B cell (primary cell): ENCODE data around the gene C1QTNF6. TPM values are rescaled to one million over a fixed set of nuclear protein-coding genes. Genes with fewer than 3 reads are reported as not detected.

ENCODE experiments used
- ATAC-seq: fragments of 200-7000 bp; cut with Tn5 transposase; one replicate; pipeline ENCODE4 v1.10.0; 2021; ENCODE audit warnings: low read depth, mild to moderate bottlenecking, moderate number of reproducible peaks, moderate library complexity
- CTCF ChIA-PET: fragments of 350-600 bp; sonication (Branson Sonifier 250); formaldehyde crosslinking; loops from one replicate; lab custom pipeline; 2021; ENCODE audit warnings: antibody characterized with exemption, inconsistent platforms; lab: Charles Lee
- POLR2A ChIA-PET: fragments of 350-600 bp; sonication (Branson Sonifier 250); formaldehyde crosslinking; loops from one replicate; lab custom pipeline; 2021; ENCODE audit warnings: antibody characterized with exemption; lab: Charles Lee
- DNase-seq: peaks from one replicate; pipeline ENCODE4 v3.0.0; 2013
- H2AFZ ChIP-seq: 2 replicates; pipeline ENCODE4 v1.6.1; 2012; ENCODE audit warnings: mild to moderate bottlenecking, low read depth, low read length; ENCODE audit not compliant: insufficient read depth, poor library complexity, severe bottlenecking
- H3K27ac ChIP-seq, 2 donors: 1 replicate in 1 of 2; 2 replicates in 1 of 2; pipeline ENCODE4 v1.5.1; 2012 to 2013; ENCODE audit warnings: low read length in 2 of 2, mild to moderate bottlenecking in 2 of 2, moderate library complexity in 1 of 2
- H3K27me3 ChIP-seq, 4 experiments: fragments of 200-600 bp in 1 of 4; sonication (generic) in 1 of 4; replicated peaks in 1 of 4; 1 replicate in 2 of 4; 2 replicates in 2 of 4; pipeline versions ENCODE4 v1.6.1 to v1.7.0; 2013 to 2016; ENCODE audit warnings: low read length in 3 of 4, mild to moderate bottlenecking in 2 of 4, mixed read lengths in 1 of 4, moderate library complexity in 1 of 4; ENCODE audit not compliant: insufficient read depth in 4 of 4, control insufficient read depth in 3 of 4; ENCODE audit errors: control extremely low read depth in 1 of 4
- H3K36me3 ChIP-seq, 2 experiments: replicated peaks in 1 of 2; 1 replicate in 1 of 2; 2 replicates in 1 of 2; pipeline versions ENCODE4 v1.6.1 to v1.7.1; 2013; ENCODE audit warnings: low read length in 1 of 2; ENCODE audit not compliant: insufficient read depth in 2 of 2, control insufficient read depth in 1 of 2; ENCODE audit errors: control extremely low read depth in 1 of 2, extremely low read depth in 1 of 2
- H3K4me1 ChIP-seq, 2 donors: fragments of 200-600 bp in 1 of 2; sonication (generic) in 1 of 2; 1 replicate in 1 of 2; 2 replicates in 1 of 2; pipeline versions ENCODE4 v1.5.1 to v1.6.1; 2013 to 2017; ENCODE audit warnings: low read length in 2 of 2; ENCODE audit not compliant: control insufficient read depth in 2 of 2, insufficient read depth in 2 of 2
- H3K4me2 ChIP-seq: replicated peaks from 2 replicates; pipeline ENCODE3; 2012; ENCODE audit warnings: mild to moderate bottlenecking, low read depth, low read length; ENCODE audit not compliant: poor library complexity, severe bottlenecking
- H3K4me3 ChIP-seq, 5 experiments: fragments of 200-600 bp in 1 of 5; sonication (generic) in 1 of 5; 1 replicate in 3 of 5; 2 replicates in 2 of 5; pipeline versions ENCODE4 v1.5.1 to v1.7.0; 2011 to 2016; ENCODE audit warnings: low read length in 4 of 5, mild to moderate bottlenecking in 4 of 5, low read depth in 2 of 5, control low read depth in 1 of 5, moderate library complexity in 1 of 5; ENCODE audit not compliant: insufficient read depth in 1 of 5; ENCODE audit errors: control extremely low read depth in 1 of 5, extremely low read depth in 1 of 5
- H3K79me2 ChIP-seq: fragments of 200-600 bp; sonication (generic); one replicate; pipeline ENCODE4 v1.6.0; 2016; ENCODE audit warnings: low read length; ENCODE audit not compliant: control insufficient read depth, insufficient read depth
- H3K9ac ChIP-seq: fragments of 200-600 bp; sonication (generic); 2 replicates; pipeline ENCODE4 v1.6.1; 2017; ENCODE audit warnings: mild to moderate bottlenecking, low read length, moderate library complexity
- H3K9me3 ChIP-seq, 3 donors: one replicate each; pipeline versions ENCODE4 v1.6.1 to v1.7.1; 2013; ENCODE audit warnings: low read length in 2 of 3; ENCODE audit not compliant: control insufficient read depth in 2 of 3, insufficient read depth in 1 of 3; ENCODE audit errors: control extremely low read depth in 1 of 3
- H4K20me1 ChIP-seq: 2 replicates; pipeline ENCODE4 v1.6.0; 2012; ENCODE audit warnings: mild to moderate bottlenecking, low read length; ENCODE audit not compliant: insufficient read depth, control insufficient read depth, poor library complexity, severe bottlenecking
- H3K27ac Mint-ChIP-seq: one replicate; pipeline ENCODE4 v1.8.0; 2021; ENCODE audit warnings: mixed read lengths
- H3K27me3 Mint-ChIP-seq: one replicate; pipeline ENCODE4 v1.8.0; 2021; ENCODE audit warnings: mixed read lengths
- H3K4me1 Mint-ChIP-seq: one replicate; pipeline ENCODE4 v1.8.0; 2021; ENCODE audit warnings: mixed read lengths
- H3K4me3 Mint-ChIP-seq: one replicate; pipeline ENCODE4 v1.8.0; 2021; ENCODE audit warnings: mixed read lengths
- H3K9me3 Mint-ChIP-seq: one replicate; pipeline ENCODE4 v1.8.0; 2022; ENCODE audit warnings: mixed read lengths; ENCODE audit not compliant: insufficient read depth
- CTCF ChIP-seq: fragments of 200-600 bp; IDR thresholded peaks from one replicate; pipeline ENCODE4 v1.8.0; 2022; ENCODE audit warnings: antibody characterized with exemption, mild to moderate bottlenecking
- EZH2 ChIP-seq: IDR thresholded peaks from 2 replicates; pipeline ENCODE4 v1.6.1; 2012; ENCODE audit warnings: borderline replicate concordance, low read depth, mild to moderate bottlenecking, moderate library complexity, low read length; ENCODE audit not compliant: insufficient read depth, poor library complexity, severe bottlenecking
- WGBS: methylation state at CpG from one replicate; pipeline ENCODE4 v1.1.5; 2013; ENCODE audit warnings: missing lambda C conversion rate; ENCODE audit not compliant: insufficient coverage; 5-methylcytosine and 5-hydroxymethylcytosine counted together
- intact Hi-C: fragments of 100-400 bp; cut with micrococcal nuclease; formaldehyde crosslinking; loops from one replicate; pipeline ENCODE4 v1.10.0; 2022
- polyA plus RNA-seq: library from polyadenylated mRNA; depleted of rRNA; stranded (reverse); fragments of >200 nt; gene quantifications from 2 replicates; pipeline ENCODE4 v1.2.3, GENCODE V29; 2012
- total RNA-seq, 2 donors: library from RNA; stranded (reverse); fragments of 120-200 nt in 1 of 2; gene quantifications; 1 replicate in 1 of 2; 2 replicates in 1 of 2; pipeline versions ENCODE4 v1.2.3 to v1.2.4, GENCODE V29; 2013 to 2022

Gene C1QTNF6
- total and polyA plus RNA-seq, 2 donors (not counting 1 experiment from before 2014, with no cell fraction given) = 18.5 to 33.9 TPM

GRCh38 chr22:37213941-37214730 lies 26.1 kb upstream of the C1QTNF6 start:
- Histone ChIP-seq H3K79me2 (peaks cover 9% of the 10 kb centered on the region), H3K9me3 (no peaks in the 10 kb centered on the region), H3K4me2 (no peak overlapping the region), H3K4me3 (no peak overlapping the region), H3K9ac (no peak overlapping the region), H3K27me3 (no peaks in the 10 kb centered on the region), H3K4me1 (peaks cover 18 to 26% of the 10 kb centered on the region in 2 donors), H4K20me1 (no peaks in the 10 kb centered on the region), H3K27ac (no peak overlapping the region), H2AFZ (no peak overlapping the region), H3K36me3 (no peaks in the 10 kb centered on the region)
- H3K27me3 Mint-ChIP-seq = no peaks in the 10 kb centered on the region
- H3K4me1 Mint-ChIP-seq = peaks cover 23% of the 10 kb centered on the region
- POLR2A ChIA-PET = no interaction called here
- TF ChIP-seq EZH2 = no peak
- no peak for TF ChIP-seq CTCF
- DNase-seq (no peak), ATAC-seq (no peak)
- H3K4me3 Mint-ChIP-seq = no peak overlapping the region
- intact Hi-C loops = no loop called here
- CTCF ChIA-PET = no interaction called here
- no peaks in the 10 kb centered on the region for H3K9me3 Mint-ChIP-seq
- WGBS = 100% methylated on average over 8 of the region's 13 CpGs
- peak overlapping the region; percentile 37 for H3K27ac Mint-ChIP-seq

- Histone ChIP-seq H3K4me2 (no peak overlapping the region), H4K20me1 (no peaks in the 10 kb centered on the region), H3K4me1 (peaks cover 11 to 18% of the 10 kb centered on the region in 2 donors), H3K9ac (no peak overlapping the region), H3K36me3 (no peaks in the 10 kb centered on the region), H3K27ac (no peak overlapping the region), H3K27me3 (no peaks in the 10 kb centered on the region), H2AFZ (no peak overlapping the region), H3K79me2 (peaks cover 9% of the 10 kb centered on the region), H3K4me3 (no peak overlapping the region), H3K9me3 (no peaks in the 10 kb centered on the region)
- 94% methylated on average over 13 of the region's 18 CpGs for whole genome bisulfite sequencing
- H3K27me3 Mint-ChIP-seq = no peaks in the 10 kb centered on the region
- peaks cover 15% of the 10 kb centered on the region for H3K4me1 Mint-ChIP-seq
- no peak overlapping the region for H3K4me3 Mint-ChIP-seq
- H3K27ac Mint-ChIP-seq = peak overlapping the region; percentile 53
- ChIA-PET CTCF (no interaction called here), POLR2A (no interaction called here)
- H3K9me3 Mint-ChIP-seq = no peaks in the 10 kb centered on the region
- TF ChIP-seq EZH2 = no peak
- TF ChIP-seq CTCF = no peak
- intact Hi-C loops = no loop called here
- ATAC-seq = no peak
- DNase-seq = no peak
Measured at GRCh38 chr22:37213218-37213855, 25.3 kb upstream of the C1QTNF6 start.
